CD4-positive, alpha-beta T cell (primary cell): ENCODE data around the gene C2orf69. TPM values are rescaled to one million over a fixed set of nuclear protein-coding genes. Genes with fewer than 3 reads are reported as not detected.

Experiments
- ATAC-seq: fragments of 200-7000 bp; cut with Tn5 transposase; one replicate; pipeline ENCODE4 v1.10.0; 2022; ENCODE audit warnings: mild to moderate bottlenecking; ENCODE audit not compliant: poor library complexity
- CTCF ChIA-PET: fragments of 350-600 bp; sonication (Branson Sonifier 250); formaldehyde crosslinking; loops from one replicate; lab custom pipeline; 2021; ENCODE audit warnings: antibody characterized with exemption, inconsistent platforms; lab: Charles Lee
- POLR2A ChIA-PET: fragments of 350-600 bp; sonication (Branson Sonifier 250); formaldehyde crosslinking; loops from one replicate; lab custom pipeline; 2021; ENCODE audit warnings: antibody characterized with exemption, inconsistent platforms; lab: Charles Lee
- DNase-seq, 14 experiments: peaks; one replicate each; pipeline ENCODE4 v3.0.0-alpha.2; 2013 to 2020; ENCODE audit warnings: mixed read lengths in 2 of 14
- H3K27ac ChIP-seq, 2 donors: one replicate each; pipeline versions ENCODE4 v1.5.1 to v1.7.0; 2013; ENCODE audit warnings: low read length in 2 of 2, low read depth in 1 of 2, mild to moderate bottlenecking in 1 of 2
- H3K27me3 ChIP-seq, 2 experiments: 1 replicate in 1 of 2; 2 replicates in 1 of 2; pipeline versions ENCODE4 v1.6.1 to v1.7.0; 2013; ENCODE audit warnings: low read length in 2 of 2, control low read depth in 1 of 2, mild to moderate bottlenecking in 1 of 2, moderate library complexity in 1 of 2; ENCODE audit not compliant: insufficient read depth in 2 of 2, control insufficient read depth in 1 of 2
- H3K36me3 ChIP-seq: one replicate; pipeline ENCODE4 v1.6.1; 2013; ENCODE audit warnings: low read length, control low read depth; ENCODE audit not compliant: insufficient read depth
- H3K4me1 ChIP-seq: one replicate; pipeline ENCODE4 v1.6.1; 2013; ENCODE audit warnings: low read length, control low read depth; ENCODE audit not compliant: insufficient read depth
- H3K4me3 ChIP-seq: one replicate; pipeline ENCODE4 v1.5.1; 2013; ENCODE audit warnings: mild to moderate bottlenecking, low read length, moderate library complexity
- H3K9me3 ChIP-seq, 2 experiments: 1 replicate in 1 of 2; 2 replicates in 1 of 2; pipeline versions ENCODE4 v1.6.1 to v1.7.0; 2013; ENCODE audit warnings: low read length in 2 of 2, mild to moderate bottlenecking in 2 of 2, control low read depth in 1 of 2, moderate library complexity in 1 of 2; ENCODE audit not compliant: control insufficient read depth in 1 of 2, insufficient read depth in 1 of 2
- H3K27ac Mint-ChIP-seq: one replicate; pipeline ENCODE4 v1.8.0; 2020; ENCODE audit warnings: mixed read lengths
- H3K27me3 Mint-ChIP-seq: one replicate; pipeline ENCODE4 v1.8.0; 2021; ENCODE audit warnings: mixed read lengths
- H3K36me3 Mint-ChIP-seq: one replicate; pipeline ENCODE4 v1.8.0; 2021; ENCODE audit warnings: low read depth, mixed read lengths
- H3K4me1 Mint-ChIP-seq: one replicate; pipeline ENCODE4 v1.8.0; 2021; ENCODE audit warnings: low read depth, mixed read lengths
- H3K4me3 Mint-ChIP-seq: one replicate; pipeline ENCODE4 v1.8.0; 2020; ENCODE audit warnings: mild to moderate bottlenecking, mixed read lengths
- H3K9me3 Mint-ChIP-seq: one replicate; pipeline ENCODE4 v1.8.0; 2020; ENCODE audit warnings: mixed read lengths
- intact Hi-C, 2 experiments: fragments of 100-400 bp; cut with DNase I in 1 of 2; cut with micrococcal nuclease in 1 of 2; formaldehyde crosslinking; loops; one replicate each; pipeline versions ENCODE4 v1.15.1 to v1.9.0; 2023 to 2025; cut with DNase I, micrococcal nuclease
- total RNA-seq, 174 experiments: library from RNA in 2 of 174; stranded (reverse) in 2 of 174; gene quantifications; one replicate each; pipeline ENCODE4 v1.2.3 and lab custom pipeline; 2021 to 2026
- TF ChIP-seq, protein P1 (sequence below): fragments of 200-600 bp; IDR thresholded peaks from one replicate; pipeline ENCODE4 v1.8.0; 2022; ENCODE audit warnings: antibody characterized with exemption, mild to moderate bottlenecking

C2orf69 gene
- total RNA-seq, 2 experiments from 2014 or later, result 12.5 to 13.7 TPM

GRCh38 chr2:199895406-199895805 lies 15.7 kb upstream of the C2orf69 start:
- no peaks in the 10 kb centered on the region for H3K36me3 ChIP-seq
- intact Hi-C loops, result no loop called here
- Mint-ChIP-seq H3K27me3 (peaks cover 4% of the 10 kb centered on the region), H3K4me1 (no peaks in the 10 kb centered on the region), H3K9me3 (no peaks in the 10 kb centered on the region), H3K4me3 (no peak overlapping the region), H3K27ac (no peak overlapping the region), H3K36me3 (no peaks in the 10 kb centered on the region)
- H3K27me3 ChIP-seq, result no peaks in the 10 kb centered on the region
- ATAC-seq, result no peak
- H3K4me1 ChIP-seq, result no peaks in the 10 kb centered on the region
- H3K4me3 ChIP-seq, result no peak overlapping the region
- DNase-seq, result no peak
- no peak overlapping the region for H3K27ac ChIP-seq
- CTCF ChIA-PET, result no interaction called here
- no peaks in the 10 kb centered on the region for H3K9me3 ChIP-seq
- TF ChIP-seq, protein P1, sequence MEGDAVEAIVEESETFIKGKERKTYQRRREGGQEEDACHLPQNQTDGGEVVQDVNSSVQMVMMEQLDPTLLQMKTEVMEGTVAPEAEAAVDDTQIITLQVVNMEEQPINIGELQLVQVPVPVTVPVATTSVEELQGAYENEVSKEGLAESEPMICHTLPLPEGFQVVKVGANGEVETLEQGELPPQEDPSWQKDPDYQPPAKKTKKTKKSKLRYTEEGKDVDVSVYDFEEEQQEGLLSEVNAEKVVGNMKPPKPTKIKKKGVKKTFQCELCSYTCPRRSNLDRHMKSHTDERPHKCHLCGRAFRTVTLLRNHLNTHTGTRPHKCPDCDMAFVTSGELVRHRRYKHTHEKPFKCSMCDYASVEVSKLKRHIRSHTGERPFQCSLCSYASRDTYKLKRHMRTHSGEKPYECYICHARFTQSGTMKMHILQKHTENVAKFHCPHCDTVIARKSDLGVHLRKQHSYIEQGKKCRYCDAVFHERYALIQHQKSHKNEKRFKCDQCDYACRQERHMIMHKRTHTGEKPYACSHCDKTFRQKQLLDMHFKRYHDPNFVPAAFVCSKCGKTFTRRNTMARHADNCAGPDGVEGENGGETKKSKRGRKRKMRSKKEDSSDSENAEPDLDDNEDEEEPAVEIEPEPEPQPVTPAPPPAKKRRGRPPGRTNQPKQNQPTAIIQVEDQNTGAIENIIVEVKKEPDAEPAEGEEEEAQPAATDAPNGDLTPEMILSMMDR, result no peak
- POLR2A ChIA-PET, result no interaction called here

DNA sequence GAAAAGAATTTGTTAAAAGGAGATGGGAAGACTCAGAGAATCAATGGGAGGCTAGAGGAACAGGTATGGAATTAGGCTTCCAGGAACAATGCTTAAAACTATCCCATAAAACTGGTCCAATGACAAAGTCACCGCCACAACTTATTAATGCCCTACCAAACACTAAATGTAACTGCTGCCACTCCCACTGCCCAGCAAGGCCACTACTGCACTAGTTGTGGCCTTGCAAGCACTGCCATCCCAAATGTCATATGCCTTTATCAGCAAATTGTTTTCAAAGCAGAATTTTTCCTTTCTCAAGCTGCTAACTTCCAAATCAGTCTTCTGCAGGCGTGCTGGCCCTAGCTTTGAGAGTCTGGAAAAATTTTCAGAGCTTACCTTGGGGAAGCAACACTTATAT lies 14.5 kb upstream of the C2orf69 start:
- Mint-ChIP-seq H3K27ac (no peak overlapping the region), H3K27me3 (peaks cover 4% of the 10 kb centered on the region), H3K36me3 (no peaks in the 10 kb centered on the region), H3K4me1 (no peaks in the 10 kb centered on the region), H3K9me3 (no peaks in the 10 kb centered on the region), H3K4me3 (no peak overlapping the region)
- no peak overlapping the region for H3K4me3 ChIP-seq
- intact Hi-C loops, result no loop called here
- no peak overlapping the region for H3K27ac ChIP-seq
- DNase-seq, result no peak
- no peaks in the 10 kb centered on the region for H3K36me3 ChIP-seq
- ChIA-PET POLR2A (no interaction called here), CTCF (interaction anchor here (1.1 kb wide), 1 partner anchor 9 kb away, joined by 3 read pairs; no protein-coding TSS in a partner anchor)
- H3K9me3 ChIP-seq, result no peaks in the 10 kb centered on the region
- ATAC-seq, result no peak
- no peaks in the 10 kb centered on the region for H3K27me3 ChIP-seq
- H3K4me1 ChIP-seq, result no peaks in the 10 kb centered on the region
- TF ChIP-seq, protein P1, result no peak

GRCh38 chr2:199901942-199902341 lies 9.2 kb upstream of the C2orf69 start:
- ATAC-seq, result no peak
- H3K27ac ChIP-seq, result no peak overlapping the region
- ChIA-PET CTCF (no interaction called here), POLR2A (interaction anchor here (0.6 kb wide), 1 partner anchor 34 kb away, joined by 3 read pairs; no protein-coding TSS in a partner anchor)
- DNase-seq, result no peak
- intact Hi-C loops, result no loop called here
- H3K4me3 Mint-ChIP-seq, result no peak overlapping the region
- H3K9me3 Mint-ChIP-seq, result no peaks in the 10 kb centered on the region
- H3K27me3 ChIP-seq, result peaks cover 0 to 8% of the 10 kb centered on the region in 2 experiments
- no peaks in the 10 kb centered on the region for H3K4me1 Mint-ChIP-seq
- TF ChIP-seq, protein P1, result no peak
- no peaks in the 10 kb centered on the region for H3K36me3 ChIP-seq
- H3K27ac Mint-ChIP-seq, result no peak overlapping the region
- H3K4me1 ChIP-seq, result no peaks in the 10 kb centered on the region
- H3K9me3 ChIP-seq, result no peaks in the 10 kb centered on the region
- no peaks in the 10 kb centered on the region for H3K27me3 Mint-ChIP-seq
- H3K4me3 ChIP-seq, result no peak overlapping the region
- H3K36me3 Mint-ChIP-seq, result no peaks in the 10 kb centered on the region
